AG09309 (cell line): ENCODE data around the gene ZNF213.

ENCODE experiments used
- DNase-seq: peaks from one replicate; pipeline ENCODE4 v3.0.0-alpha.2; 2010; ENCODE audit warnings: low read depth
- H3K4me3 ChIP-seq: 2 replicates; pipeline ENCODE4 v1.5.1; 2011; ENCODE audit warnings: mild to moderate bottlenecking, low read depth, low read length, moderate library complexity; ENCODE audit not compliant: control insufficient read depth
- TF ChIP-seq, protein P1 (sequence below): IDR thresholded peaks from 2 replicates; pipeline ENCODE4 v1.5.1; 2011; ENCODE audit warnings: mild to moderate bottlenecking, low read depth, low read length, inconsistent platforms; ENCODE audit not compliant: insufficient read depth, control insufficient read depth; ENCODE audit errors: missing control alignments

Gene ZNF213

DNA sequence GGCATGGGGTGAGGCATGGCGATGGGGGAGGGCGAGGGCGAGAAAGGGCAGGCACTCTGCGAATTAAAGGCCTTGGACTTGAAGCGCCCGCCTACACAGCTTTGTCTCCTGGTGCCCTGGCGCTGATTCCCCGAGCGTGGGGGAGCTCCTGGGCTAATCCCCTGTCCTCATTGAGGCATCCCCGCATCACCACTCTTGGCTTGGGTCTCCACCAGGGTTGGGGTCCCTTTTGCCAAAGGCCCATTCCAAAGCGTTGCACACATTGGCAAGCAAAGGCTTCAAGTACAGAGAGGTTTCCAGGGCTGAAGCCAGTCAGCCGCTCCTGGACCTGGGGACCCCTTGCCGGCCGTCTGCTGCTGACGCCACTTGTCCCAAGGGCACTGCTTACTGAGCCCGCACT lies 14.4 kb upstream of the ZNF213 start:
- TF ChIP-seq, protein P1, sequence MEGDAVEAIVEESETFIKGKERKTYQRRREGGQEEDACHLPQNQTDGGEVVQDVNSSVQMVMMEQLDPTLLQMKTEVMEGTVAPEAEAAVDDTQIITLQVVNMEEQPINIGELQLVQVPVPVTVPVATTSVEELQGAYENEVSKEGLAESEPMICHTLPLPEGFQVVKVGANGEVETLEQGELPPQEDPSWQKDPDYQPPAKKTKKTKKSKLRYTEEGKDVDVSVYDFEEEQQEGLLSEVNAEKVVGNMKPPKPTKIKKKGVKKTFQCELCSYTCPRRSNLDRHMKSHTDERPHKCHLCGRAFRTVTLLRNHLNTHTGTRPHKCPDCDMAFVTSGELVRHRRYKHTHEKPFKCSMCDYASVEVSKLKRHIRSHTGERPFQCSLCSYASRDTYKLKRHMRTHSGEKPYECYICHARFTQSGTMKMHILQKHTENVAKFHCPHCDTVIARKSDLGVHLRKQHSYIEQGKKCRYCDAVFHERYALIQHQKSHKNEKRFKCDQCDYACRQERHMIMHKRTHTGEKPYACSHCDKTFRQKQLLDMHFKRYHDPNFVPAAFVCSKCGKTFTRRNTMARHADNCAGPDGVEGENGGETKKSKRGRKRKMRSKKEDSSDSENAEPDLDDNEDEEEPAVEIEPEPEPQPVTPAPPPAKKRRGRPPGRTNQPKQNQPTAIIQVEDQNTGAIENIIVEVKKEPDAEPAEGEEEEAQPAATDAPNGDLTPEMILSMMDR = no peak
- no peak for DNase-seq
- no peak overlapping the region for H3K4me3 ChIP-seq

DNA sequence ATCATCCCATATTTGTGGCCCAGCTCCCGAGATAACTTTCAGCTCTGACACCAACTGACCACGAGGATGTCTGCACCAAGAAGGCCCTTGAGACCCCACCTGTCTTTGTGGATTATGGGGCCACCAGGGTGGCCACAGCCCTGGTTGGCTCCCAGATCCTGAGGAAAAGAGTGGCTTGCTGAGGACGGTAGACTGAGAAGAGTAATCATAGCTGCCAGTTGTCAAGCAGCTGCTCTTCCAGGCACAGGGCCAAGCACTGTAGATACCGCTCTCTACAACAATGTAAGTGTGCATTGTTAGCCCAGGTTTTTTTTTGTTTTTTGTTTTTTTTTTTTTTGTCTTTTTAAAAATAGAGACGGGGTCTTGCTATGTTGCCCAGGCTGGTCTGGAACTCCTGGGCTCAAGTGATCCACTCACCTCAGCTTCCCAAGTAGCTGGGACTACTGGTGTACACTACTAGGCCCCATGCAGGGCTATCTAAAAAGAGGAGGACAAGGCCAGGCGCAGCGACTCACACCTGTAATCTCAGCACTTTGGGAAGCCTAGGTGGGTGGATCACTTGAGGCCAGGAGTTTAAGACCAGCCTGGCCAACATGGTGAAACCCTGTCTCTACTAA lies 12.9 kb upstream of the ZNF213 start:
- TF ChIP-seq, protein P1 = no peak
- no peak for DNase-seq
- H3K4me3 ChIP-seq = no peak overlapping the region

- DNase-seq = no peak
- no peak overlapping the region for H3K4me3 ChIP-seq
These were observed 11.8 kb upstream of the ZNF213 start for GRCh38 chr16:3122926-3123570.

GRCh38 chr16:3123986-3124886 lies 10.6 kb upstream of the ZNF213 start:
- peak overlapping the region; percentile 75 for H3K4me3 ChIP-seq
- peak; percentile 52 for DNase-seq
- TF ChIP-seq, protein P1 = peak; percentile 33

More at GRCh38 chr16:3122926-3123570, 11.8 kb upstream of the ZNF213 start:
- TF ChIP-seq, protein P1 = no peak

DNA sequence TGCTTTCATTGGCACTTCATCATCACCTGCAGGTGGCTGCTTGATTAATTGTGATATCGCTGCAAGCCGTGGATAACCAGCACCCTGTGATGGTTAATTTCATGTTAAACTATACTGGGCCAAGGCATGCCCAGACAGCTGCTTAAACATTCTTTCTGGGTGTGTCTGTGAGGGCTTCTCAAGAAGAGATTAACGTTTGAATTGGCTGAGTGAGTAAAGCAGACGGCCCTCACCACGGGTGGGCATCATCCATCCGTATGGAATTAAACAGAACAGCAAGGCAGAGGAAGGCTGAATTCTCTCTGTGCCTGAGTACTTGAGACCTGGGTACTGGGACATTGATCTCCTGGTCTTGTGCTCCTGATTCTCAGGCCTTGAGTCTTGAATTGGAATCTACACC lies 7.1 kb upstream of the ZNF213 start:
- H3K4me3 ChIP-seq = no peak overlapping the region
- DNase-seq = no peak
- TF ChIP-seq, protein P1 = no peak
